GM23338 (cell line): ENCODE data around the gene ERI2. TPM values are rescaled to one million over a fixed set of nuclear protein-coding genes. Genes with fewer than 3 reads are reported as not detected.

Experiments used
- ATAC-seq: fragments of 200-7000 bp; cut with Tn5 transposase; 3 replicates; pipeline ENCODE4 v1.9.1; 2020
- DNase-seq: peaks from one replicate; pipeline ENCODE4 v3.0.0-alpha.2; 2015; ENCODE audit warnings: low spot score
- H2AFZ ChIP-seq: fragments of 200-600 bp; sonication (generic); 2 replicates; pipeline ENCODE4 v1.8.0; 2016; ENCODE audit warnings: antibody characterized with exemption, mild to moderate bottlenecking, moderate library complexity
- H3F3A ChIP-seq: fragments of 200-600 bp; sonication (generic); replicated peaks from 2 replicates; pipeline ENCODE4 v1.8.0; 2017; ENCODE audit warnings: antibody characterized with exemption, mixed run types, low read depth
- H3K27ac ChIP-seq: fragments of 200-600 bp; sonication (generic); 2 replicates; pipeline ENCODE4 v1.6.1; 2016; ENCODE audit warnings: low read depth
- H3K27me3 ChIP-seq: fragments of 200-600 bp; sonication (generic); 2 replicates; pipeline ENCODE4 v1.8.0; 2016; ENCODE audit warnings: mild to moderate bottlenecking, mixed run types, moderate library complexity; ENCODE audit not compliant: insufficient read depth
- H3K36me3 ChIP-seq: fragments of 200-600 bp; sonication (generic); 2 replicates; pipeline ENCODE4 v1.8.0; 2016; ENCODE audit warnings: mild to moderate bottlenecking; ENCODE audit not compliant: insufficient read depth
- H3K4me1 ChIP-seq: fragments of 200-600 bp; sonication (generic); 2 replicates; pipeline ENCODE4 v1.8.0; 2016; ENCODE audit warnings: mild to moderate bottlenecking, moderate library complexity; ENCODE audit not compliant: insufficient read depth
- H3K4me2 ChIP-seq: fragments of 200-600 bp; sonication (generic); 2 replicates; pipeline ENCODE4 v1.7.1; 2017; ENCODE audit warnings: mixed run types
- H3K4me3 ChIP-seq: fragments of 200-600 bp; sonication (generic); 2 replicates; pipeline ENCODE4 v1.6.1; 2016; ENCODE audit warnings: mixed run types
- H3K79me2 ChIP-seq: fragments of 200-600 bp; sonication (generic); replicated peaks from 2 replicates; pipeline ENCODE4 v1.8.0; 2017; ENCODE audit warnings: mild to moderate bottlenecking; ENCODE audit not compliant: insufficient read depth
- H3K9me2 ChIP-seq: fragments of 200-600 bp; sonication (generic); 2 replicates; pipeline ENCODE4 v1.8.0; 2017; ENCODE audit not compliant: insufficient read depth
- H4K20me1 ChIP-seq: fragments of 200-600 bp; sonication (generic); replicated peaks from 2 replicates; pipeline ENCODE4 v1.8.0; 2017; ENCODE audit warnings: mild to moderate bottlenecking; ENCODE audit not compliant: insufficient read depth
- H3K27ac Mint-ChIP-seq: 2 replicates; pipeline ENCODE4 v1.8.0; 2020; ENCODE audit warnings: inconsistent platforms, mild to moderate bottlenecking, moderate library complexity, mixed read lengths
- H3K27me3 Mint-ChIP-seq: 3 replicates; pipeline ENCODE4 v1.8.0; 2022; ENCODE audit warnings: low read depth, mild to moderate bottlenecking, moderate library complexity, mixed read lengths, inconsistent platforms; ENCODE audit not compliant: insufficient read depth, poor library complexity
- H3K36me3 Mint-ChIP-seq: 3 replicates; pipeline ENCODE4 v1.8.0; 2021; ENCODE audit warnings: low read depth, mild to moderate bottlenecking, inconsistent platforms, moderate library complexity, mixed read lengths
- H3K4me1 Mint-ChIP-seq: 3 replicates; pipeline ENCODE4 v1.8.0; 2020; ENCODE audit warnings: mild to moderate bottlenecking, inconsistent platforms, mixed read lengths
- H3K4me3 Mint-ChIP-seq: 3 replicates; pipeline ENCODE4 v1.8.0; 2021; ENCODE audit warnings: moderate library complexity, mild to moderate bottlenecking, inconsistent platforms, mixed read lengths
- H3K9me3 Mint-ChIP-seq: 3 replicates; pipeline ENCODE4 v1.8.0; 2020; ENCODE audit warnings: moderate library complexity, mild to moderate bottlenecking, inconsistent platforms, mixed read lengths
- CREB1 ChIP-seq: fragments of 250-450 bp; sonication (Bioruptor Pico); IDR thresholded peaks from 2 replicates; pipeline ENCODE4 v1.5.0; 2020; ENCODE audit warnings: low read depth, mild to moderate bottlenecking, moderate library complexity
- EZH2 ChIP-seq: fragments of 200-600 bp; sonication (generic); IDR thresholded peaks from one replicate; pipeline ENCODE4 v1.8.0; 2017; ENCODE audit warnings: antibody characterized with exemption, mild to moderate bottlenecking, low read depth; ENCODE audit not compliant: unreplicated experiment
- EZH2phosphoT487 ChIP-seq: fragments of 200-600 bp; sonication (generic); IDR thresholded peaks from one replicate; pipeline ENCODE4 v1.8.1; 2018; ENCODE audit warnings: antibody characterized with exemption; ENCODE audit not compliant: unreplicated experiment
- NANOG ChIP-seq: IDR thresholded peaks from 2 replicates; pipeline ENCODE4 v1.6.1; 2016; ENCODE audit warnings: antibody characterized with exemption, borderline replicate concordance
- POLR2AphosphoS5 ChIP-seq: IDR thresholded peaks from 2 replicates; pipeline ENCODE4 v1.6.1; 2016; ENCODE audit warnings: antibody characterized with exemption, low read depth
- STAT1 ChIP-seq: IDR thresholded peaks from one replicate; pipeline ENCODE4 v1.6.1; 2016; ENCODE audit warnings: antibody characterized with exemption; ENCODE audit not compliant: unreplicated experiment
- ZNF114 ChIP-seq: fragments of 250-450 bp; sonication (Bioruptor Pico); IDR thresholded peaks from 2 replicates; pipeline ENCODE4 v1.5.0; 2020; ENCODE audit warnings: mild to moderate bottlenecking, moderate library complexity
- ZNF331 ChIP-seq: fragments of 250-450 bp; sonication (Bioruptor Pico); IDR thresholded peaks from 2 replicates; pipeline ENCODE4 v1.5.0; 2020; ENCODE audit warnings: low read depth, mild to moderate bottlenecking, moderate library complexity
- polyA plus RNA-seq: library from polyadenylated mRNA; unstranded; fragments of >200 nt; fragmentation: Nextera tagmentation; extraction: Ambion mirVana; gene quantifications from 2 replicates; pipeline ENCODE4 v1.2.1, GENCODE V29; 2016
- total RNA-seq: library from RNA; depleted of rRNA; stranded (reverse); fragments of >200 nt; shearing (Covaris generic); gene quantifications from 2 replicates; pipeline ENCODE4 v1.2.3, GENCODE V29; 2014
- TF ChIP-seq, protein P1 (sequence below): IDR thresholded peaks from one replicate; pipeline ENCODE4 v1.6.1; 2018; ENCODE audit warnings: antibody characterized with exemption; ENCODE audit not compliant: unreplicated experiment
- TF ChIP-seq, protein P2 (sequence below), 2 experiments: fragments of 200-600 bp in 1 of 2; sonication (generic) in 1 of 2; conservative IDR thresholded peaks; 2 replicates each; pipeline versions ENCODE4 v1.5.1 to v1.6.1; 2016 to 2017; ENCODE audit warnings: antibody characterized with exemption in 2 of 2, low read depth in 2 of 2, mild to moderate bottlenecking in 2 of 2, moderate library complexity in 1 of 2
- TF ChIP-seq, protein P3 (sequence below): IDR thresholded peaks from 2 replicates; pipeline ENCODE4 v1.6.1; 2016; ENCODE audit warnings: antibody characterized with exemption

Gene ERI2
- total and polyA plus RNA-seq, 2 experiments from 2014 or later, result 7.2 to 19.5 TPM

DNA sequence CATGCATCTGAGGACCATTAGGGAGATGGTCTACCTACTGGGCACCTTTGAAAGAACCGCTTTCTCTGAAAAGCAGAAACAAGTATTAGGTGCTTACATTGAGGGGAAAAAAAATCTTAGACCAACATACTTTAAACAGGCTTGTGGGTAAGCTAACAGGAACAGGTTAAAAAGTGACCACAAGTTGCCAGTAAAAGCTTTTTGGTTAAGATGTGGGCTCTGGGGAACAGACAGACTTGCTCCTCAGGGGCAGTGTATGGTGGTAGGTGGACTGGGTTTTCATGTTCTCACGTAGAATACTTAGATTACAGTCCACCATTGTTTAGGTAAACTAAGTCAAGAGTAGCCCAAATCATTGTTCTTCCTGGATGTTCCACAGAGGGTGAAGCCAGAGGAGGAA is 41.3 kb upstream of the ERI2 start:
- 0 out of 2 replicates have a peak, but pooled peaks cover 5% of the 10 kb centered on the region for H3K36me3 ChIP-seq
- DNase-seq, result no peak
- no peak overlapping the region for H3K4me2 ChIP-seq
- no peak overlapping the region for H3K4me3 Mint-ChIP-seq
- no peaks in the 10 kb centered on the region; the same call in 1 of the 3 replicates for H3K4me1 Mint-ChIP-seq
- no peaks in the 10 kb centered on the region for H4K20me1 ChIP-seq
- no peaks in the 10 kb centered on the region for H3K9me2 ChIP-seq
- no peaks in the 10 kb centered on the region for H3K27me3 ChIP-seq
- peaks cover 11% of the 10 kb centered on the region for H3K36me3 Mint-ChIP-seq
- H3K27me3 Mint-ChIP-seq, result peaks cover 2% of the 10 kb centered on the region
- H3K9me3 Mint-ChIP-seq, result no peaks in the 10 kb centered on the region
- H3K79me2 ChIP-seq, result no peaks in the 10 kb centered on the region
- H2AFZ ChIP-seq, result no peak overlapping the region
- H3K4me3 ChIP-seq, result no peak overlapping the region
- TF ChIP-seq EZH2phosphoT487 (no peak), EZH2 (no peak)
- no peak for ATAC-seq
- no peak overlapping the region for H3K27ac ChIP-seq
- no peaks in the 10 kb centered on the region for H3F3A ChIP-seq
- no peak overlapping the region for H3K27ac Mint-ChIP-seq
- H3K4me1 ChIP-seq, result peaks cover 4% of the 10 kb centered on the region

DNA sequence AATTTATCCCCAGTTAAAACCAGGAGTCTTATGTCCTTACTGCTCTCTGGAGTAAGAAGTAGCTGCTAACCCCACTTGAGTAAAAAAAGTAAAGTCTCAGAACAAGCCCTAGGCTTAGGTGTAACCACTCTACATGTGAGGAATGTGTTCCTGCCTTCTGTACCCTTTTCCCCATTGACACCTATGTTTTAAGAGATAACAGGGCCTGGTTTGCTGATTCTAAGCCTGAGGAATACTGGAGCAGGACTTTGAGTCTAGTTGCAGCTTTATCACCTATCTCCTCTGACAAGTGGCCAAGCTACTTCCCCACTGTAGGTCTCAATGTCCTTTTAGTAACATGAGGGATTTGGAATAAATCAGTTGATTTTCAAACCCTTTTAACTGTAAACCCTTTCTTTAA is 40.3 kb upstream of the ERI2 start:
- peaks cover 16% of the 10 kb centered on the region for H3K36me3 Mint-ChIP-seq
- DNase-seq, result no peak
- no peak overlapping the region for H3K4me3 Mint-ChIP-seq
- H3K27me3 Mint-ChIP-seq, result peaks cover 2% of the 10 kb centered on the region
- no peaks in the 10 kb centered on the region for H3K9me2 ChIP-seq
- H3K79me2 ChIP-seq, result no peaks in the 10 kb centered on the region
- H3K36me3 ChIP-seq, result 0 out of 2 replicates have a peak, but pooled peaks cover 5% of the 10 kb centered on the region
- H3K27ac ChIP-seq, result no peak overlapping the region
- no peak overlapping the region for H3K4me3 ChIP-seq
- no peaks in the 10 kb centered on the region for H3K9me3 Mint-ChIP-seq
- TF ChIP-seq NANOG (no peak), POLR2AphosphoS5 (no peak), CREB1 (no peak), ZNF331 (no peak)
- no peaks in the 10 kb centered on the region; the same call in 1 of the 3 replicates for H3K4me1 Mint-ChIP-seq
- no peaks in the 10 kb centered on the region for H3K27me3 ChIP-seq
- H3K27ac Mint-ChIP-seq, result no peak overlapping the region
- ATAC-seq, result no peak
- H3K4me1 ChIP-seq, result peaks cover 3% of the 10 kb centered on the region
- H3K4me2 ChIP-seq, result no peak overlapping the region
- H4K20me1 ChIP-seq, result no peaks in the 10 kb centered on the region
- no peak overlapping the region for H2AFZ ChIP-seq
- H3F3A ChIP-seq, result no peaks in the 10 kb centered on the region

DNA sequence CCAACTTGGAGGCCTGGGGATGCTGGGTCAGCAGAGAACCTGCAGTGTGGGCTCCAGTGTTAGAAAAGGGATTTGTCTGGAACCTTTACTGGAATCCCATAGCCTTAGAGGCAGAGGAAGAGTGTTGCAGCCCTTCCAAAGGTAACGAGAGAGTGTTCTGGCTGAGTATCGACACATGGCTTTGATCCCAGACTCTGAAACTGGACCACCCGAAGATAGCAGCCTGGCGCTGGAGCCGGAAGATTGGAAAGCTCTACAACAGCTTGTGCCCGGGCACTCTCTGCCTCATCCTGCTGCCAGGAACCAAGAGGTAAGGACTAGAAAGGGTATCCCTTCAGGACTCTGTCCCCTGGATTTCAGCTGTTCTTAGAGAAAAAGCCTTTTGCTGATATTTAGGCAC is 39.8 kb upstream of the ERI2 start:
- no peak overlapping the region for H3K27ac Mint-ChIP-seq
- H3K27ac ChIP-seq, result no peak overlapping the region
- H3K4me1 ChIP-seq, result no peaks in the 10 kb centered on the region
- DNase-seq, result no peak
- H3K4me2 ChIP-seq, result no peak overlapping the region
- H3K27me3 Mint-ChIP-seq, result peaks cover 2% of the 10 kb centered on the region
- ATAC-seq, result no peak
- H3K36me3 Mint-ChIP-seq, result peaks cover 18% of the 10 kb centered on the region
- H3K4me3 Mint-ChIP-seq, result no peak overlapping the region
- 0 out of 2 replicates have a peak, but pooled peaks cover 5% of the 10 kb centered on the region for H3K36me3 ChIP-seq
- no peaks in the 10 kb centered on the region; the same call in 1 of the 3 replicates for H3K4me1 Mint-ChIP-seq
- no peaks in the 10 kb centered on the region for H3K9me2 ChIP-seq
- H4K20me1 ChIP-seq, result no peaks in the 10 kb centered on the region
- H3K27me3 ChIP-seq, result no peaks in the 10 kb centered on the region
- H2AFZ ChIP-seq, result no peak overlapping the region
- no peaks in the 10 kb centered on the region for H3K79me2 ChIP-seq
- no peak overlapping the region for H3K4me3 ChIP-seq
- H3F3A ChIP-seq, result no peaks in the 10 kb centered on the region
- H3K9me3 Mint-ChIP-seq, result no peaks in the 10 kb centered on the region
- TF ChIP-seq ZNF114 (CRISPR knock-in tag) (no peak), STAT1 (no peak), CREB1 (no peak), EZH2 (no peak), ZNF331 (no peak), NANOG (no peak), EZH2phosphoT487 (no peak), POLR2AphosphoS5 (no peak)
- TF ChIP-seq, protein P1, sequence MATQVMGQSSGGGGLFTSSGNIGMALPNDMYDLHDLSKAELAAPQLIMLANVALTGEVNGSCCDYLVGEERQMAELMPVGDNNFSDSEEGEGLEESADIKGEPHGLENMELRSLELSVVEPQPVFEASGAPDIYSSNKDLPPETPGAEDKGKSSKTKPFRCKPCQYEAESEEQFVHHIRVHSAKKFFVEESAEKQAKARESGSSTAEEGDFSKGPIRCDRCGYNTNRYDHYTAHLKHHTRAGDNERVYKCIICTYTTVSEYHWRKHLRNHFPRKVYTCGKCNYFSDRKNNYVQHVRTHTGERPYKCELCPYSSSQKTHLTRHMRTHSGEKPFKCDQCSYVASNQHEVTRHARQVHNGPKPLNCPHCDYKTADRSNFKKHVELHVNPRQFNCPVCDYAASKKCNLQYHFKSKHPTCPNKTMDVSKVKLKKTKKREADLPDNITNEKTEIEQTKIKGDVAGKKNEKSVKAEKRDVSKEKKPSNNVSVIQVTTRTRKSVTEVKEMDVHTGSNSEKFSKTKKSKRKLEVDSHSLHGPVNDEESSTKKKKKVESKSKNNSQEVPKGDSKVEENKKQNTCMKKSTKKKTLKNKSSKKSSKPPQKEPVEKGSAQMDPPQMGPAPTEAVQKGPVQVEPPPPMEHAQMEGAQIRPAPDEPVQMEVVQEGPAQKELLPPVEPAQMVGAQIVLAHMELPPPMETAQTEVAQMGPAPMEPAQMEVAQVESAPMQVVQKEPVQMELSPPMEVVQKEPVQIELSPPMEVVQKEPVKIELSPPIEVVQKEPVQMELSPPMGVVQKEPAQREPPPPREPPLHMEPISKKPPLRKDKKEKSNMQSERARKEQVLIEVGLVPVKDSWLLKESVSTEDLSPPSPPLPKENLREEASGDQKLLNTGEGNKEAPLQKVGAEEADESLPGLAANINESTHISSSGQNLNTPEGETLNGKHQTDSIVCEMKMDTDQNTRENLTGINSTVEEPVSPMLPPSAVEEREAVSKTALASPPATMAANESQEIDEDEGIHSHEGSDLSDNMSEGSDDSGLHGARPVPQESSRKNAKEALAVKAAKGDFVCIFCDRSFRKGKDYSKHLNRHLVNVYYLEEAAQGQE, result no peak
- TF ChIP-seq, protein P2, sequence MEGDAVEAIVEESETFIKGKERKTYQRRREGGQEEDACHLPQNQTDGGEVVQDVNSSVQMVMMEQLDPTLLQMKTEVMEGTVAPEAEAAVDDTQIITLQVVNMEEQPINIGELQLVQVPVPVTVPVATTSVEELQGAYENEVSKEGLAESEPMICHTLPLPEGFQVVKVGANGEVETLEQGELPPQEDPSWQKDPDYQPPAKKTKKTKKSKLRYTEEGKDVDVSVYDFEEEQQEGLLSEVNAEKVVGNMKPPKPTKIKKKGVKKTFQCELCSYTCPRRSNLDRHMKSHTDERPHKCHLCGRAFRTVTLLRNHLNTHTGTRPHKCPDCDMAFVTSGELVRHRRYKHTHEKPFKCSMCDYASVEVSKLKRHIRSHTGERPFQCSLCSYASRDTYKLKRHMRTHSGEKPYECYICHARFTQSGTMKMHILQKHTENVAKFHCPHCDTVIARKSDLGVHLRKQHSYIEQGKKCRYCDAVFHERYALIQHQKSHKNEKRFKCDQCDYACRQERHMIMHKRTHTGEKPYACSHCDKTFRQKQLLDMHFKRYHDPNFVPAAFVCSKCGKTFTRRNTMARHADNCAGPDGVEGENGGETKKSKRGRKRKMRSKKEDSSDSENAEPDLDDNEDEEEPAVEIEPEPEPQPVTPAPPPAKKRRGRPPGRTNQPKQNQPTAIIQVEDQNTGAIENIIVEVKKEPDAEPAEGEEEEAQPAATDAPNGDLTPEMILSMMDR (conservative IDR thresholded peaks at IDR 0.05; ENCODE audit: low read depth in 2 of 2), result no peak
- TF ChIP-seq, protein P3, sequence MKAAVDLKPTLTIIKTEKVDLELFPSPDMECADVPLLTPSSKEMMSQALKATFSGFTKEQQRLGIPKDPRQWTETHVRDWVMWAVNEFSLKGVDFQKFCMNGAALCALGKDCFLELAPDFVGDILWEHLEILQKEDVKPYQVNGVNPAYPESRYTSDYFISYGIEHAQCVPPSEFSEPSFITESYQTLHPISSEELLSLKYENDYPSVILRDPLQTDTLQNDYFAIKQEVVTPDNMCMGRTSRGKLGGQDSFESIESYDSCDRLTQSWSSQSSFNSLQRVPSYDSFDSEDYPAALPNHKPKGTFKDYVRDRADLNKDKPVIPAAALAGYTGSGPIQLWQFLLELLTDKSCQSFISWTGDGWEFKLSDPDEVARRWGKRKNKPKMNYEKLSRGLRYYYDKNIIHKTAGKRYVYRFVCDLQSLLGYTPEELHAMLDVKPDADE, result no peak
